Measurements from ENCODE around the gene ATP6V1C2.

DNA sequence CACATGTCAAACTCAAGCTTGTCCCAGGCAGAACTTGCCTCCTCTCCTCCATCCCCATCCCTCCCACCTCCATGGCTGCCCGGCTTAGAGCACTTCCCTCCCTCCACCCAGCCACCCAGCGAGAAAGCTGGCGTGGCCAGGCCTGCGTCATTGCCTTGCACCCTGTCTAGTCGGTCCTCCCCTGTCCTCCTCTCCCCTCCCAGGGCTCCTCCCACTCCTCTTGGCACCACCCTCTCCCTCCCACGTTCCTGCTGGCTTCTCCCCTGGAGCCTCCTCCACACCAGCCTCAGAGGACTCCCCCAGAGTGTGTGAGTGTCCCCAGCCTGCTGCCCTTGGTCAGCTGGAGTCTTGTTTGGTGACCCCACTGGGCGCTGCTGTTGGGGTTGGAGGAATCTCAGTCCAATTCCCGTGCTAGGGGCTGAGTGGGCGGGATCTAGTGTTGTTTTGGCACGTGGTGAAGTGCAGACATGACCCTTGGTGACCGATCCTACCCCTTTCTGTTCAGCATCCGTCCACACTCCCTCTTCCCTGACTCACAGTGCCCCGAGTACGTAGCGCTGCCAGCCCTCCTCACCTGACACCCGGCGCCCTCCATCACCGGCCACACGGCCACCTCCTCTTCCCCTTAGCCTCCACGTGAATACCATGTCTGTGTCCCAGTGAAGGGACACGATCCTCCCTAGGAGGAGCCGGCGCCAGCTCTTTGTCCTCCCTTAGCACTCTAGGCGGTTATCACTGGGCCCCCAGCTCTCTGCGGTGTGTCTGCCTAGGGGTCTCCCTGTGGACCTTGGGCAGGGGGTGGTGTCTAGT lies 41.4 kb downstream of the ATP6V1C2 start:
- TF ChIP-seq, protein P1, sequence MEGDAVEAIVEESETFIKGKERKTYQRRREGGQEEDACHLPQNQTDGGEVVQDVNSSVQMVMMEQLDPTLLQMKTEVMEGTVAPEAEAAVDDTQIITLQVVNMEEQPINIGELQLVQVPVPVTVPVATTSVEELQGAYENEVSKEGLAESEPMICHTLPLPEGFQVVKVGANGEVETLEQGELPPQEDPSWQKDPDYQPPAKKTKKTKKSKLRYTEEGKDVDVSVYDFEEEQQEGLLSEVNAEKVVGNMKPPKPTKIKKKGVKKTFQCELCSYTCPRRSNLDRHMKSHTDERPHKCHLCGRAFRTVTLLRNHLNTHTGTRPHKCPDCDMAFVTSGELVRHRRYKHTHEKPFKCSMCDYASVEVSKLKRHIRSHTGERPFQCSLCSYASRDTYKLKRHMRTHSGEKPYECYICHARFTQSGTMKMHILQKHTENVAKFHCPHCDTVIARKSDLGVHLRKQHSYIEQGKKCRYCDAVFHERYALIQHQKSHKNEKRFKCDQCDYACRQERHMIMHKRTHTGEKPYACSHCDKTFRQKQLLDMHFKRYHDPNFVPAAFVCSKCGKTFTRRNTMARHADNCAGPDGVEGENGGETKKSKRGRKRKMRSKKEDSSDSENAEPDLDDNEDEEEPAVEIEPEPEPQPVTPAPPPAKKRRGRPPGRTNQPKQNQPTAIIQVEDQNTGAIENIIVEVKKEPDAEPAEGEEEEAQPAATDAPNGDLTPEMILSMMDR (IDR thresholded peaks at IDR 0.05; ENCODE audit: low read depth, low read length, poor library complexity, severe bottlenecking) = no peak
- no peak for TF ChIP-seq EZH2phosphoT487 (IDR thresholded peaks at IDR 0.05; ENCODE audit: borderline replicate concordance, low read length)

All from DOHH2 (cell line).